Prostate gland (tissue), 2 donors: ENCODE measurements around the gene FCRLB. TPM values are rescaled to one million over a fixed set of nuclear protein-coding genes. Genes with fewer than 3 reads are reported as not detected.

Experiments
- DNase-seq: peaks from one replicate; pipeline ENCODE4 v3.0.0-alpha.2; 2019; ENCODE audit warnings: low spot score
- H3K27ac ChIP-seq, 2 donors: fragments of 200-600 bp; sonication (generic); 2 replicates each; pipeline ENCODE4 v1.5.1; 2017 to 2019
- H3K27me3 ChIP-seq: fragments of 200-600 bp; sonication (generic); replicated peaks from 2 replicates; pipeline ENCODE4 v1.5.1; 2019; ENCODE audit not compliant: insufficient read depth
- H3K36me3 ChIP-seq, 2 donors: fragments of 200-600 bp; sonication (generic); 1 replicate in 1 of 2; 2 replicates in 1 of 2; pipeline versions ENCODE4 v1.5.1 to v1.8.1; 2017 to 2019
- H3K4me1 ChIP-seq: fragments of 200-600 bp; sonication (generic); replicated peaks from 2 replicates; pipeline ENCODE4 v1.5.1; 2019
- H3K4me3 ChIP-seq, 2 donors: fragments of 200-600 bp; sonication (generic); 2 replicates each; pipeline ENCODE4 v1.5.1; 2017 to 2019
- H3K9me3 ChIP-seq: fragments of 200-600 bp; sonication (generic); 2 replicates; pipeline ENCODE4 v1.5.1; 2017
- CTCF ChIP-seq, 4 experiments: fragments of 200-600 bp in 2 of 4; fragments of 450-650 bp in 2 of 4; sonication (generic) in 2 of 4; IDR thresholded peaks; 1 replicate in 3 of 4; 2 replicates in 1 of 4; pipeline ENCODE4 v1.5.1; 2016 to 2019; ENCODE audit warnings: antibody characterized with exemption in 4 of 4, mild to moderate bottlenecking in 2 of 4, moderate library complexity in 2 of 4
- POLR2A ChIP-seq: fragments of 450-650 bp; IDR thresholded peaks from one replicate; pipeline ENCODE4 v1.6.1; 2016; ENCODE audit warnings: antibody characterized with exemption, mild to moderate bottlenecking
- POLR2AphosphoS5 ChIP-seq: sonication (generic); formaldehyde crosslinking; IDR thresholded peaks from one replicate; pipeline ENCODE4 v1.6.1; 2017; ENCODE audit warnings: antibody characterized with exemption
- WGBS: methylation state at CpG from one replicate; pipeline ENCODE4 v1.1.5; 2018; 5-methylcytosine and 5-hydroxymethylcytosine counted together
- intact Hi-C: fragments of 100-400 bp; cut with DNase I; formaldehyde crosslinking; loops from one replicate; pipeline ENCODE4 v1.14.2; 2022
- total RNA-seq, 2 donors: library from RNA; depleted of rRNA; stranded (reverse); fragments of >200 nt; gene quantifications; one replicate each; pipeline ENCODE4 v1.1.0, GENCODE V29; 2016

FCRLB gene
- total RNA-seq, 2 donors from 2014 or later = 0.36 to 2.3 TPM

GRCh38 chr1:161725908-161726472 lies 4.6 kb downstream of the FCRLB start:
- peak overlapping the region; percentile 62 to 80 for H3K27ac ChIP-seq
- H3K4me1 ChIP-seq = no peaks in the 10 kb centered on the region
- peak; percentile 33 for DNase-seq
- peak in 1 of 4 experiments; percentile 36 for TF ChIP-seq CTCF (IDR thresholded peaks at IDR 0.05)
- TF ChIP-seq POLR2AphosphoS5 = no peak
- peak overlapping the region; percentile 53 to 64 for H3K4me3 ChIP-seq
- no peaks in the 10 kb centered on the region for H3K27me3 ChIP-seq
- WGBS = under 1% methylated on average over 34 of the region's 34 CpGs
- intact Hi-C loops = no loop called here
- no peaks in the 10 kb centered on the region for H3K9me3 ChIP-seq
- H3K36me3 ChIP-seq = no peaks in the 10 kb centered on the region

- intact Hi-C loops = no loop called here
- Histone ChIP-seq H3K4me1 (no peaks in the 10 kb centered on the region), H3K27me3 (no peaks in the 10 kb centered on the region), H3K36me3 (no peaks in the 10 kb centered on the region), H3K4me3 (peak overlapping the region; percentile 53 to 64), H3K27ac (peak overlapping the region; percentile 62 to 80), H3K9me3 (no peaks in the 10 kb centered on the region)
- peak; percentile 79 for DNase-seq
- no peak for TF ChIP-seq POLR2AphosphoS5
- TF ChIP-seq POLR2A = peak; percentile 20
- TF ChIP-seq CTCF (IDR thresholded peaks at IDR 0.05) = peak in 1 of 4 experiments; percentile 41
- WGBS = under 1% methylated on average over 68 of the region's 83 CpGs
These were observed 5.3 kb downstream of the FCRLB start for GRCh38 chr1:161726473-161727255.

GRCh38 chr1:161727256-161727924 lies 6.0 kb downstream of the FCRLB start:
- Histone ChIP-seq H3K36me3 (no peaks in the 10 kb centered on the region), H3K4me1 (no peaks in the 10 kb centered on the region), H3K27me3 (no peaks in the 10 kb centered on the region), H3K27ac (peak overlapping the region; percentile 62 to 80), H3K4me3 (peak overlapping the region; percentile 53 to 64), H3K9me3 (no peaks in the 10 kb centered on the region)
- 4% methylated on average over 33 of the region's 38 CpGs for WGBS
- intact Hi-C loops = no loop called here
- TF ChIP-seq POLR2A (peak; percentile 33), CTCF (IDR thresholded peaks at IDR 0.05) (no peak), POLR2AphosphoS5 (peak; percentile 23)
- DNase-seq = no peak

- H3K9me3 ChIP-seq = no peaks in the 10 kb centered on the region
- WGBS = 93% methylated on average over 7 of the region's 7 CpGs
- H3K4me1 ChIP-seq = no peaks in the 10 kb centered on the region
- no peaks in the 10 kb centered on the region for H3K27me3 ChIP-seq
- H3K27ac ChIP-seq = no peak overlapping the region
- intact Hi-C loops = no loop called here
- no peaks in the 10 kb centered on the region for H3K36me3 ChIP-seq
- no peak overlapping the region for H3K4me3 ChIP-seq
- DNase-seq = no peak
- TF ChIP-seq CTCF (IDR thresholded peaks at IDR 0.05) (no peak), POLR2AphosphoS5 (no peak), POLR2A (no peak)
These were observed 7.3 kb downstream of the FCRLB start for GRCh38 chr1:161728376-161729226.
